Measurements from ENCODE around the gene ACE. TPM values are rescaled to one million over a fixed set of nuclear protein-coding genes. Genes with fewer than 3 reads are reported as not detected.

The ACE gene
- total and polyA plus RNA-seq, 4 donors: 1.1 to 6.9 (median 2.4) TPM

GRCh38 chr17:63481488-63481870 lies 4.6 kb downstream of the ACE start:
- Histone ChIP-seq H3K9ac (ENCODE audit: low read depth in 1 of 2, low read length in 2 of 2) (no peak overlapping the region), H3K4me1 (ENCODE audit: control insufficient read depth in 4 of 4, insufficient read depth in 4 of 4, low read length in 3 of 4) (peaks cover 5 to 12% (median 10%) of the 10 kb centered on the region in 4 donors), H3K27ac (ENCODE audit: low read depth in 1 of 2, low read length in 2 of 2) (no peak overlapping the region), H3K4me3 (ENCODE audit: low read depth in 1 of 3, low read length in 3 of 3) (no peak overlapping the region), H3K9me3 (ENCODE audit: control insufficient read depth in 4 of 4, low read length in 3 of 4) (no peaks in the 10 kb centered on the region), H3K27me3 (ENCODE audit: control insufficient read depth in 4 of 4, insufficient read depth in 4 of 4, low read length in 3 of 4) (peaks cover 0 to 8% (median 4%) of the 10 kb centered on the region in 4 donors), H3K36me3 (ENCODE audit: control insufficient read depth in 4 of 4, insufficient read depth in 3 of 4, low read depth in 1 of 4, low read length in 3 of 4) (no peaks in the 10 kb centered on the region)
- WGBS: 92% methylated on average over 16 of the region's 16 CpGs
- TF ChIP-seq MAX (IDR thresholded peaks at IDR 0.05): no peak
- DNase-seq (ENCODE audit: low spot score): no peak

GRCh38 chr17:63482509-63482908 lies 5.6 kb downstream of the ACE start:
- no peak for TF ChIP-seq YY1 (IDR thresholded peaks at IDR 0.05)
- TF ChIP-seq EGR1 (IDR thresholded peaks at IDR 0.05; ENCODE audit: low read depth in 2 of 2): no peak
- no peak for TF ChIP-seq RAD21 (IDR thresholded peaks at IDR 0.05)
- no peak for TF ChIP-seq FOXA1 (IDR thresholded peaks at IDR 0.05)
- no peak for TF ChIP-seq HNF4G (IDR thresholded peaks at IDR 0.05)
- no peak for TF ChIP-seq GABPA (IDR thresholded peaks at IDR 0.05 in 1 of 2, conservative IDR thresholded peaks at IDR 0.05 in 1 of 2)
- TF ChIP-seq CTCF (IDR thresholded peaks at IDR 0.05; ENCODE audit: low read depth, low read length, missing input control): no peak
- no peak for TF ChIP-seq ZBTB33 (IDR thresholded peaks at IDR 0.05)
- TF ChIP-seq TAF1 (conservative IDR thresholded peaks at IDR 0.05): no peak
- no peak for TF ChIP-seq NR2F2 (IDR thresholded peaks at IDR 0.05)
- no peak for TF ChIP-seq ATF3 (IDR thresholded peaks at IDR 0.05)
- no peak for TF ChIP-seq SP1 (IDR thresholded peaks at IDR 0.05)
- TF ChIP-seq REST (IDR thresholded peaks at IDR 0.05): no peak
- no peak for TF ChIP-seq HNF4A (conservative IDR thresholded peaks at IDR 0.05)
- no peak for TF ChIP-seq FOXA2 (IDR thresholded peaks at IDR 0.05)
- TF ChIP-seq MAX (IDR thresholded peaks at IDR 0.05): no peak
- TF ChIP-seq RXRA (IDR thresholded peaks at IDR 0.05): no peak
- TF ChIP-seq JUND (IDR thresholded peaks at IDR 0.05): no peak
- WGBS: 94% methylated on average over 16 of the region's 16 CpGs
- peaks cover 0 to 8% (median 4%) of the 10 kb centered on the region in 4 donors for H3K27me3 ChIP-seq (ENCODE audit: control insufficient read depth in 4 of 4, insufficient read depth in 4 of 4, low read length in 3 of 4)
- no peak overlapping the region for H3K4me3 ChIP-seq (ENCODE audit: low read depth in 1 of 3, low read length in 3 of 3)
- no peak overlapping the region for H3K9ac ChIP-seq (ENCODE audit: low read depth in 1 of 2, low read length in 2 of 2)
- no peak for DNase-seq (ENCODE audit: low spot score)
- H3K4me1 ChIP-seq (ENCODE audit: control insufficient read depth in 4 of 4, insufficient read depth in 4 of 4, low read length in 3 of 4): peaks cover 3 to 7% (median 4%) of the 10 kb centered on the region in 4 donors
- no peaks in the 10 kb centered on the region for H3K9me3 ChIP-seq (ENCODE audit: control insufficient read depth in 4 of 4, low read length in 3 of 4)
- no peak overlapping the region for H3K27ac ChIP-seq (ENCODE audit: low read depth in 1 of 2, low read length in 2 of 2)
- no peaks in the 10 kb centered on the region for H3K36me3 ChIP-seq (ENCODE audit: control insufficient read depth in 4 of 4, insufficient read depth in 3 of 4, low read depth in 1 of 4, low read length in 3 of 4)
